Measurements from ENCODE around the gene HIGD1A.

Gene HIGD1A

DNA sequence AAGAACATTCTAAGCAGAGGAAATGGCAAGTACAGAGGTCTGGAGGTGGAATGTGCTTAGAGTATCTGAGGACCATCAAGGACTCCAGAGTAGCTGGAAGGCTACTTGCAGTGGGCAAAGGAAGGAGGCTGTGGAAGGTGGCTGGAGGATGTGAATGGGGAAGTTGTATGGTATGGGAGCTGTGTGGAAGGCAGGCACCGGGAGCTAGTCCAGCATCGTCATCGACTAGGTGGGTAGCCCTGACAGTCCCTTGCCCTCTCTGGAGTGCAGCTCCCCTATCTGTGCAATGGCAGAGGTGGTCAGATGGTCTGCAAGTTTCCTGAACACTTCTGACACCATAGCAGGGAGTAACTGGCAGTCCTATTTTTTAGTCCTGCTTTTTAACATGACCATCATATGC is 50.5 kb downstream of the HIGD1A start:
- DNase-seq (ENCODE audit: low read depth), result no peak

DNA sequence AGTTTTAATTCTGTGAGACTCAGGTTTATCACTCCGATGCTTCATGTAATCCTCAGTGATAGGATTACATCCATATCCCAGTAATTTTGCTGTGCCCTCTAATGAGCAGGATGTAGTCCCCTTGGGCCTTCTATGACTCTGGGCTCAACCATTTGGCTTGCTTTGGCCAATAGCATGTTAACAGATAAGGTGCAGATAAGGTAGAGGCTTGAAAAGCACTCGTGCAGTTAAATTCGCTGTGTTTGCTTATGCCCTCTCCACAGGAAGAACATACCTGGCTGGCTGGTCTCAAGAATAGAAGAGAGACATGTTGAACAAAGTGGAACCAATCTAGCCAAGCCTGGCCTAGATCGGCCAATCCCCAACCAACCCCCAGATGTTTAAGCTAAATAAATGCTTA is 51.3 kb downstream of the HIGD1A start:
- no peak for DNase-seq (ENCODE audit: low read depth)

DNA sequence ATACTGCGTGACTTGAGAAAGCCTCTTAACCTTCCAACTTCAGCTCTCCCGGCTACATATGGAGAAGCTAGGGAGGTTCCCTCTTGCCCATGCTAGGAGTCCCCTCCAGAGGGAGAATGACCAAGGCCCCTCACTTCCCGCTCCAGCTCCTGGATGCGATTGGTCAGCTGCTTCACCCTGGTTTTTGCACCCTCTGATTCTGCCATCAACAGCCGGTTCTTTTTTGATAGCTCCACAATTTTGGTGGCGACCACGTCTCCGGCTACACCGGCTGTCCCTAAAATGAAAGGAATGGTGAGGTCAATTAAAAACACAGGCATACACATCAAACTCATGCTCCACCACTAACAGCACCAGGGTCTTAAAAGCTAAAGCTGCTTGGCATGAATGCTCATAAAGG is 51.8 kb downstream of the HIGD1A start:
- no peak for DNase-seq (ENCODE audit: low read depth)

DNA sequence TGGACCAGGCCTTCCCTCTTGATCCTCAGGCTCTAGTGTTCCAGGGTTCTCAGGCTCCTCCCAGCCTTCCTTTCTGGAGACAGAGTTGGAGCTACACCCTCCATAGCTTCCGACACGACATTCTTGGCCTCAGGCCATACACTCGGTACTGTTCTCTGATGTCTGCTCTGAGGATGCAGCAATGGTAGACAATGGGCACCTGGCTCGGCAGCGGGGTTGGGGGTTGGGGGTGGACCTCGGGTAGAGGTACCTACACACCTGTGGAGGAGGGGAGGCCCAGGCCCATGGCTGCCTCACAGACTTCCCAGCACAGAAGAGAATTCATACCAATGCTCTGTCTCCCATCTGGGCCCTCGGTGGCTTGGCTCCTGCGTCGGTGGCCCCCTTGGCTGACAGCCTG is 52.7 kb downstream of the HIGD1A start:
- DNase-seq (ENCODE audit: low read depth), result no peak

DNA sequence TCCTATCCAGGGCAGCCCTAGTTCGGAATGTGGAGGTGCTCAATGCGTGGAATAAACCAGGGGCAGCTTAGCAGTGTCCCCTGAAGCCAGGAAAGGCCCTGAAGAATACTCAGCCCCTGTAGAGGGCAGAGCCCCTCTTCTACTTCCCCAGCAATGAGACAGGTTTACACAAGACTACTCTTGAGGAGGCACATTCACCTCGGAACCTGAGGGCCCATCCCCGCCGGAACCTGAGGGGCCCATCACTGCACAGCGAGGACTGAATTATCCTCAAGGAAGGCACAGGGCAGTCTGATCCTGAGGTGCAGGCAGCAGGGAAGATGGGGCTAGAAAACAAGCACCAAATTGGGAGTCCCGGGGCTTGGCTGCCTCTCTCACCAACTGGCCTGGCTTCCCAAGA is 53.5 kb downstream of the HIGD1A start:
- DNase-seq (ENCODE audit: low read depth), result no peak

DNA sequence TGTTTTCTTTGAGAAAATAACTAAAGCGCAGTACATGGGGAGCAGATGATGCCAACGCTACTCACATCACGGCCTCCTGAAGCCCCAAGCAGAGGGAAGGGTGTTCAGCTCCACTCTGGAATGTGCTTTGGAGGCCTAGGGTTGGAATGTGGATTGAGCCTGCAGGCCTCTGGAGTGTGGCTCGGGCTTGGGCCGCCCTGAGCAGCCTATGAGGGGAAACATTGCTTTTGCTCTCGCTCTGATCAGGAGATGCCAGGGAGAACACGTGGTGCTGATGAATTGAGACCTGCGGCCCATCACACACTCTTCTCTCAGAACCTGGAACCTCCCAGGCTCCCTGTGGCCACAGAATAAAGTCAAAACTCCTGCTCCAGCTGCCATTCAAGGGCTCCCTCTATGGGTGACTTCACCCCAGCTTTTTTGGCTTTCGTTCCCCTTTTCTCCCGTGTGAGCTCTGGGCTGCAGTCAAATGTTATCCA is 54.5 kb downstream of the HIGD1A start:
- no peak for DNase-seq (ENCODE audit: low read depth)

DNA sequence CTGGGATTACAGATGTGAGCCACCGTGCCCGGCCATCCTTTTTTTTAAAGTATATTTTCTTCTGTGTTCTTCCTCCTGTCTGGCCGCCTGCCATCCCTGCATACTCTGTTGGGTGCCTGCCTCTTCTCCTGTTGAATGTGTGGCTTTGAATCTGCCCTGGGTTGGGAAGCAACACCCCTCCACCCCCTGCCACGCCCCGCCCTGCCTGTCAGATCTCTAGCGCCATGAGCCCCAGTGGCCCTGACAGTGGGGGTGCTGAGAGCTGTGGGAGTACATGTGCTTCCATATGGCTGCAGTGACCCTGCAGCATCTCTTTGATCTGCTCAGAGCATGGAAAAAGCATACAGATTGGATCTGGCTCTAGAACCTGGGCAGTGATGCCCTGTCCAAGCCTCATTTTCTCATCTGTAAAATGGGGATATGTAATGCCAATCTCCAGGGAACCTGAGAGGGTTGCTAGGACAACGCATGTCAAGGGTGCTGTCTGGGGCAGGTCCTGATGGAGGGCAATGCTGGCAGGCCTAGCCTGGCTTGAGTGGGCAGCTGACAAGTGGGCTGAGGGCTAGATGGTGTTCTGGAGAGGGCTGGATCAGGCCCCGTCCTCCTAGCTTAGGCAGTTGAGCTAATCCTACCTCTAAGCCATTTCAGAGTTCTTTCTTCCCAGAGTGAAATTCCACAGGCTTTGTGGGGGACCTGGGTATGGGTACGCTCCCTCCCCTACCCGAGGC is 55.1 kb downstream of the HIGD1A start:
- no peak for DNase-seq (ENCODE audit: low read depth)

DNA sequence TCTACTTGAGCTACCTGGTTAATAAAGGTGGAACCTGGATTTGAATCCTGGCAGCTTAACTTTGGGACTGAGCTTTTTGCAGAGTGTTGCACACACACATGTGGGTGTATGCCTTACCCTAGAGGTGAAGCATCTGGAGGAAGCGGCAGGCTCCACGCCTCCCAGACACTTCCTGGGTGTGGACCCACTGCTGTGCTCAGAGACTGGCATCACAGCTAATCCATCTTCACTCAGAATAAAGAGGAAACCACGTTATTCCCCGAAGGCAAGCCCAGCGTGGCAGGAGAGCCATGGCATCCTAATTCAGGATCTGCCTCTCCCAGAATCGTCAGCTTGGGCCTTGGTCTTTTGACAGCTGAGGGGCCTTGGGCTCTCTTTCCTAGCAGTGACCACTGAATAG is 56.7 kb downstream of the HIGD1A start:
- DNase-seq (ENCODE audit: low read depth), result no peak

DNA sequence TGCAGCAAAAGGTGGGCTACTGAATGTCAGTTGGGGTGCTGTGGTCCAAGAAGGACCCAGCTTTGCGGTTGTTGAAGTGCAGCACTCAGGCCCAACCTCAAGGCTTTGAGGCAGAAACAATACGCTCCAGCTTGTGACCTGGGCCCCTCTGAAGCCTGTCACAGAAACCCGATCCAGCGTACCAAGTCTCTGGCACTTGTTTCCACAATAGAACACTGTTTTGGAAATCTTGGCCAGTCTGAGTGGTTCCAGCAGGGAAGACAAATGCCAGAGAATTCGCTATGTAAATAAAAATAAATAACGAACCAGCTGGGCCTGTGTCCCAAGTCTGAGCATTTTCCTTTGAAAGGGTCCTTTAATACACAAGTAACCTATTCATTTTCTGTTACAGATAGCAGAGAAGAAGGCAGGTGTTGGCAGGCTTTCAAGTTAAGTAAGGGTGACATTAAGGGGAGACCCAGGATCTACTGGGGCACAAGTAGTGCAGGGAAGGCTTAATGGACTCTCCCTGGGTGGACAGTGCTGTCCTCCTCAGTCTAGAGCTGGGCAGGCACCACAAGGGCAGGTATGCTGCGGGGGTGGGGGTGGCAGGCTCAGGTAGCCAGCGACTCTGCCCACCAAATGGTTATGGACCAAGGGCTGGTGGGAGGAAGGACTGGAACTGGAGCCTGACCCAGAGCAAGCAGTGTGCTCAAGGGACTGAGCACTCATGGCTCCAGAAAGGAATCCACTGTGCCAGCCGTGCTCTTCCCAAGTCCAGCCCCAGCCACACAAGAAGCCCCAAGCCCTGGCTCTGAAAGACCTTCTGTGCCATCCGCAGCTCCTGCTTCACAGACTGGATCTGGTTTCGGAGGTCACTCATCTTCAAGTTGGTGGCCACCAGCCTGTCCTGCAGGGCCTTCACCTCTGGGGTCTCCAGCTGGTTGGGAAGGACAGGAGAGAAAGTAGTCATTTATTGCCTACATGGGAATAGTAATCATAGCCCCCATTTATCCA is 57.5 kb downstream of the HIGD1A start:
- DNase-seq (ENCODE audit: low read depth), result no peak

DNA sequence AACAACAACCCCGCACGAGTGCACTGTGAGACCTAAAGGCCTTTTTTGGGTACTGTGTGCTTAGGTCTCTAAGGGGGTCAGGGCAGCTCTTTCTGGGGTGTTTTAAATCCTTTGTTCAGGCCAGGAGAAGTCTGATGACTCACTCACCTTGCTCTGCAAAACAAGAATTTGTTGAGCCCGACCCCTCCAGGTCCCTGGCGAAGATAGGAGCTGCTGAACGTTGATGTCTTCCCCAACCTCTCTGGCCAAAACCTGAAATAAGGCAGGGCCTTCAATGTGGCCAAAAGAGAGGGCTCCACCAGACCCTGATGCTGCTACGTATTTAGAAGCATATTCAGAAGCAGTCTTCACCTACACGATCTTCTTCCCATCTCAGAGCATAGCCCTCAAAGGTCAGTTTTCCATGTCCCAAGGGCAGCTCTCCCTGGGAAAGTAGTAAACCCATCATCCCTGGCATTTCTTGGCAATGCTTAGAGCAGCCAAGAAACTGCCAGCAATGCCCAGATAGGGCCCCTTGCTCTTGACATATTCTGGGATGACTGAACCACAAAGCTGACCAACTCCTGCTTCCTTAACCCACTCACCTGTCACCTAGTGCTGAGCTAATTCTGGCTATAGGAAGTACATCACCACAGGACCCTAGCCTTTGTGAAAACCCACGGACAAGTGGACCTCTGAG is 58.4 kb downstream of the HIGD1A start:
- no peak for DNase-seq (ENCODE audit: low read depth)

DNA sequence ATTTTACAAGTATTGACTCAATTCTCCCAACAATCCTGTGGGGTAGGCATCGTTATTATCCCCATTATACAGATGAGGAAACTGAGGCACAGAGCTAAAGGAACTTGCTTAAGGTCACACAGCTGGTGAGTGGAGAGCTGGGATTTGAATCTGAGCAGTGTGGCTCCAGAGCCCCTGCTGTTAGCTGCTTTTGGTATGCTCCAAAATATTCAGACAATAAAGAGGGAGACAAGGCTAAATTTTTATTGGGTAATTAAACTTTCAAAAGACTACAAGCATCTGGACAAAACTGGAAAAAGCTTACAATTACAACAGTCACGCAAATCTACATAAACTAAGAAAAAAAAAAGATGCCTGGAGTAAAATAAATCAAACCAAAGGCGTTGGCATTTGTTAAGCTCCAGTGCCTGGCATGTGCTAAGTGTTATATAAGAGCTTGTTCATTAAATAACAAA is 59.0 kb downstream of the HIGD1A start:
- DNase-seq (ENCODE audit: low read depth), result no peak

DNA sequence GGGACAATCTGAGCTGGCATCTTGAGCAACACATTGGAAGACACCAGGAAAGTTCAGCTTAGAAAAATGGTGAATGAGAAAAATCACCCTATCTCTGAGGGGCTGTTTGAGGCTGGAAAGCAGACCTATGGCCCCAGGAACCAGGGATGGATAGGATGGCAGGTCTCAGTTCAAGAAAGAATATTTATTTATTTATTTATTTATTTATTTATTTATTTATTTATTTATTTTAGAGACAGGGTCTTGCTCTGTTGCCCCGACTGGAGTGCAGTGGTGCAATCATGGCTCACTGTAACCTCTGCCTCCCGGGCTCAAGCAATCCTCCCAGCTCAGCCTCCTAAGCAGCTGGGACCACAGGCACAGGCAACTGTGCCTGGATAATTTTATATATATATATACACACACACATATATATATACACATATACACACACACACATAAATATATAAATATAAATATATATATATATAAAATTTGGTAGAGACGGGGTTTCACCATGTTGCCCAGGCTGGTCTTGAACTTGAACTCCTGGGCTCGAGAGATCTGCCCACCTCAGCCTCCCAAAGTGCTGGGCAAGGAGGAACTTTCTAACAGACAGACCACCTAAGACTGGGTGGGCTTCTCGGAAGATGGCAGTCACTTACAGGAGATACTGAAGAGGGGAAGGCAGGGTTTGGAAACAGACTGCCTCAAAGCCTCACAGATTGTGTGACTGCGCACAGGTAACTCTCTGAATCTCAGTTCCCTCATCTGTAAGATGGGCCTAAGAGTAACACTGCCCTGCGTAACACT is 60.9 kb downstream of the HIGD1A start:
- DNase-seq (ENCODE audit: low read depth), result no peak

DNA sequence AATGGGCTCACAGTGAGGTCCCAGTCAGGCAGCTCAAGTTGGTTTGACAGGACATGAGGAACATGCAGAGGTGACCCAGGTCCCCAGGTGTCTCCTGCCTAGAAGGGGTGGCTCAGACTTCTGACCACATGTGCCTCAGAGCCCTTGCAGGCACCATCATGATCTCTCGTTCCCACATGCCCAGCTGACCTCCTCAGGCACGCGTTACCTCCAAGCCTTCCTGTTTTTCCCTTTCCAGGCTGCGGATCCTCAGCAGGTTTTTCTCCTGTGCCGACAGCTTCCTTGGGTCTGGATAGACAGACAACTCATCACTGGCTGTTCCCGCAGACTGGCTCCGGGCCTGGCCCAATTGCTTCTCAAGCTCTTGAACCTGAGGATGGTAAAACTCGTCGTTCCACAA is 61.6 kb downstream of the HIGD1A start:
- no peak for DNase-seq (ENCODE audit: low read depth)

DNA sequence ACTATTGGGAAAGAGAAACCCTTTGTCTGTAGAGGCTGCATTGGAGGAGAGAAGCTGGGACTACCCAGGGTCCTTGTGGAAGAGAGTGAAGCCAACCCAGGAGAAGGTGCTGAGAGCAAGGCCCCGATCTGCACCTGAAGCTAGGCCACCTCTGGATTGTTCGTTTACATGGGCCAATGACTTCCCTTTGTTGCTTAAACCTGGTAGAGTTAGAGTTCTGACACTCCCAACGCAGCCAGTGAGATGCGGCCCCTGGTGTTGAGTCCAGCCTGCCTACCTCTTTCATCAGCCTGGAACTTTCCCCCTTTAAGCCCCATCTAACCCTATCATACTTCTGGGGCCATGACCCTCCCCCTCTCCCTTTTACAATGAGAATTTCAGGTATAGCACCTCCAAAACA is 62.0 kb downstream of the HIGD1A start:
- no peak for DNase-seq (ENCODE audit: low read depth)

DNA sequence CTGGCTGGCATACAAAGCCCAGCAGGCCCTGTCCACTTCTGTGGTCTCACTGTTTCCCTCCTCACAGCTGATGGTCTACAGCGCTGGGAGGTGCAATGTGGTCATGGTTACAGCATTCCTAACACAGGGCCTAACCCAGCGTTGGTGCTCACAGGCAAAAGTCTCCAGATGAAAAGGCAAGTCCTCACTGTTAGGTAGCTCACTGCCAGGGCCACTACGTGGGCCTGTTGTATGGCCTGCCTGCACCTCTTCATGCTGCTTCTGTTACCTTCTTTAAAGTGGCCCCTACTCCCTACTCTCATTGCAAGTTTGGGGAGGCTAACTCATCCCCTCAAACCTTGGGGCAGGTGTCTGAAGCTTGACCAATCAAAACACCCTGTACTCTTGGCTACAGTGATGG is 62.5 kb downstream of the HIGD1A start:
- no peak for DNase-seq (ENCODE audit: low read depth)

DNA sequence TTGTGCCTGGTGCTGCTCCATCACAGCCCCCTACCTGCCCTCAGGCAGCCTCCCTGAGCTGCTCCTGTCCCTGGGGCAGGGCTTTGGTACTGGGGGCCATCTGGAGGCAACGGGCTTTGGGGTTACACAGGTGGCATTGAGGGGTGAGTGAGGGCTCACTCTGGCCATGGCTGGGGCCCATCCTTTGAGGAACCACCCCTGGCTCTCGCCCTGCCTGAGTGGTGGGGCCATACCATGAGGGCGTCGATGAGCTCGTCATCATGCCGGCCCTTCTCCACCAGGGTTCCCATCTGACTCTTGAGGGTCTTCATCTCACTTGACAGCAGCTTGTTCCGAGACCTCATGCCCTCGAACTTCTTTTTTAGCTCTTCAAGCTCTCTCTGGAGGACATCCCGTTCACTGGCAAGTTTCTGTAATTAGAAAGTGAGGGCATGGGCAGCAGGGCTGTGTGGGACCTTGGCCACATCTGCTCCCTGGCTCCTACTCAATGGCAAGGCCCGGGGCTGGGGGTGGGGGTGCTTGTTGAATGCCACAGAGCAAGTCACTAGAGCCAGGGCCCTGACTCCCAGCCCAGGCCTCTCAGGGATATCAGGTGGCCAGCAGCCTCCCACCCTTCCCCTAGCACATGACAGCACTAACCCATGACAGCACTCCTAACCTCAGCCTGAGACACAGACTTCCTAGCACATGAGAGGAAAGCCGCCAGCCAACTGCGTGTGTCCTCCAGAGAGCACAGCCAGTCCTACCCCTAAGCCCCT is 64.7 kb downstream of the HIGD1A start:
- DNase-seq (ENCODE audit: low read depth), result no peak

DNA sequence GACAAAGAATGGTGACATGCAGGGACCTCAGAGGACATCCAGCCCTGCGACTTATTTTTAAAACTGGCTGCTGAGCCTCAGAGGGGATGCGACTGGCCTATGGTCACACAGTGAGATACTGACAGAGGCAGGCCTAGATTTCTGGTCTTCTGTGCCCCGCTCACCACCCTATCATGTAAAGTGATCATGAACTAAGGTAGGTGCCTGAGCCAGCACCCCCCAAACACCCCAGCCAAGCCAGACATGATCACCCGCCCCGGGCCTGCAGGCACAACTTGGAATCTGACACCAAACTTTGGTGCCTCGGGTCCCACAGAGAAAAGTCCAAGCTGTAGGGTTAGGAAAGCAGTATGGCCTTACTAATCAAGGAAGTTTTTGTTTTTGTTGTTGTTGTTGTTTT is 67.8 kb downstream of the HIGD1A start:
- no peak for DNase-seq (ENCODE audit: low read depth)

DNA sequence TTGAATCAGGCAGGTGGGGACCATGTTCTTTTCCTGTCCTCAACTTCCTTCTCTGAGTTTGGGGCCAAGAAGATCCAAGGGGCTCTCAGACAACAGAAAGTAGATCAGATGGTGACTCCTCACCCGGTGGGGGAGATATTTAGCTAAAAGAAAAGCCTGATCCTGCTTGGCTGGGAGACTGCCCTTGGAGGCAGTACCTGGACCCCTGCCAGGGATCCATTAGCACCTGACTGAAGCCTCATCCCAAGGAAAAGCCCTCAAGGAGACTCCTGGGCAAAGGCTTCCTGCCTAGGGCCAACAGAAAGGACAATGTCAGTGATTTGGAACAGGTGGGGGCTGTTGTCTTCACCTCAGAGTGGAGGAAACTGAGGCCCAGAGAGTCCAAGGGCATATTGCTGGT is 68.2 kb downstream of the HIGD1A start:
- DNase-seq (ENCODE audit: low read depth), result no peak

DNA sequence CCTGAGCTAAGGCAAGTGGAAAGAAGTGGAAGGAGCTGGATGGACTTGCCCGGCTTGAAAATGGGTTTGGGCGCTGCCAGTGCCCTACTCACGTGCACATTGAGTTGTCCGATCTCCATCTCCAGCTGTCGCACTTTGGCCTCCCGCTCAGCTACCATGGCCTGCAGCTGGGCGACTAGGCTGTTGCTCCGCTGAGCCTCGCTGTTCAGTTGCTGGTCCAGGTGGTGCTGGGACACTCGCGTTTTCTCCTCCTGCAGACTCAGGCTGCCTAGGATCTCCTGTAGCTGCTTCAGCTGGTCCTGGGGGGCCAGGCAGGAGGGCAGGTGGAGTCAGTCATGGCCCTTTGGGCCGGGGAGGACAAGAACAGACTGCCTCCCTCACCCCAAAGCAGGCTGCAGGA is 68.7 kb downstream of the HIGD1A start:
- DNase-seq (ENCODE audit: low read depth), result no peak

DNA sequence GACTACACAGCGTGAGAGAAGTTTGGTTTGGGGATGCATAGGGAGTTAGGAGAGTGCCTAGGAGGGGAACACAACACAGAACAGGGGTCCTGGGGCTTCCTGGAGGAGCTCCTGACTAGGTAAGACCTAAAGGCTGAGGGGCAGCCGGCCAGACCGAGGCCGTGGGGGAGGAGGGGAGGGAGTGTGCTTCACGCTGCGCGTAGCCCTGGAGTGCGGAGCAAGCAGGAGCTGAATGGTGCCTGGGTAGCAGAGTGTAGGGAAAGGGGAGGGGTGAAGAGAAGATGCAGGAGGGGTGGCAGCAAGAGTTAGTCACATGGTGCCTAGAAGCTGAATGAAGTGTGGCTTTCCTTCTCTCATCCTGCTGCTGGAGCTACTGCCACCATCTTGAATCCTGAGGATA is 69.3 kb downstream of the HIGD1A start:
- no peak for DNase-seq (ENCODE audit: low read depth)

DNA sequence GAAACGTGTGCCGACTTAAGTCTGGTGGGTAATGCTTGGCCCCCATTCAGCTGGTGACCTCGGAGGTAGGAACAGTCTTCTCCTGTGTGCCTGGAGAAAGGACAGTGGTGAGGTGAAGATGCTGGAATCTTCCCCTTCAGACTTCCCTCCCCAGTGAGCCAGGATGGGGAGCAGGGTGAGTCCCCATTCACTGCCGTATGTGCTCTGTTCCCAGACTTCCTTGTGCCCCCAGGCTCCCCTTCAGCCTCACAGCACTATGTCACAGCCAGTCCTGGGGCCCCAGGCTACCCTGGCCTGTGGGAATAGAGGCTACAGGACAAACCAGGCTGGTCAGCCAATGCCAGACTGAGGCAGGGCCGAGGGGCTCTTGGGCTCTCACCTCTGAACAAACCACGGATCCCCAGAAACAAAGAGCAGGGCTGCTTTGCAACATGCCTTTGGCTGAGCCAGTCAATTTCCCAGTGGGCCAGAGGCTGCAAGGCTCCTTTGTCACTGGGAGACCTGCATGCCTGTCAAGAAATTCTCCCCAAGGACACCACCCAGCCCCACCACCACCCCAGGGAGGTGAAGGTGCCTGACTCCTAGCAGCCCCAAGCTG is 69.9 kb downstream of the HIGD1A start:
- DNase-seq (ENCODE audit: low read depth), result no peak

All from GM04503 (cell line).